TTC549 (cell line): Measurements from ENCODE around the gene EML6.

ENCODE experiments used
- FAIRE-seq: peaks from 2 replicates; lab custom pipeline; 2012; peaks lifted over from hg19 to GRCh38; lab: Jason Lieb, UNC

EML6 gene

GRCh38 chr2:54887850-54888545 is 164.5 kb downstream of the EML6 start:
- no peak for FAIRE-seq

GRCh38 chr2:54889053-54889452 is 165.6 kb downstream of the EML6 start:
- no peak for FAIRE-seq

- no peak for FAIRE-seq
Observed at GRCh38 chr2:54891909-54892308, 168.4 kb downstream of the EML6 start.

GRCh38 chr2:54894467-54894866 is 171.0 kb downstream of the EML6 start:
- FAIRE-seq: no peak

GRCh38 chr2:54895730-54896129 is 172.3 kb downstream of the EML6 start:
- FAIRE-seq: no peak

GRCh38 chr2:54897420-54898310 is 174.2 kb downstream of the EML6 start:
- FAIRE-seq: no peak

- FAIRE-seq: no peak
Observed at GRCh38 chr2:54898456-54899226, 175.2 kb downstream of the EML6 start.

GRCh38 chr2:54899576-54900200 is 176.2 kb downstream of the EML6 start:
- FAIRE-seq: peak; percentile 72

- no peak for FAIRE-seq
Observed at GRCh38 chr2:54901224-54901986, 177.9 kb downstream of the EML6 start.

GRCh38 chr2:54902763-54903162 is 179.3 kb downstream of the EML6 start:
- FAIRE-seq: no peak

- no peak for FAIRE-seq
Observed at GRCh38 chr2:54903736-54904554, 180.5 kb downstream of the EML6 start.

GRCh38 chr2:54904836-54905235 is 181.4 kb downstream of the EML6 start:
- FAIRE-seq: no peak

- no peak for FAIRE-seq
Observed at GRCh38 chr2:54906716-54907115, 183.3 kb downstream of the EML6 start.

- FAIRE-seq: no peak
Observed at GRCh38 chr2:54907663-54908062, 184.2 kb downstream of the EML6 start.

- no peak for FAIRE-seq
Observed at GRCh38 chr2:54908591-54908990, 185.1 kb downstream of the EML6 start.

- FAIRE-seq: no peak
Observed at GRCh38 chr2:54909001-54909400, 185.5 kb downstream of the EML6 start.

- no peak for FAIRE-seq
Observed at GRCh38 chr2:54912305-54912704, 188.8 kb downstream of the EML6 start.

- no peak for FAIRE-seq
Observed at GRCh38 chr2:54912893-54913292, 189.4 kb downstream of the EML6 start.

- no peak for FAIRE-seq
Observed at GRCh38 chr2:54914637-54915036, 191.2 kb downstream of the EML6 start.

GRCh38 chr2:54915101-54915500 is 191.6 kb downstream of the EML6 start:
- no peak for FAIRE-seq

- no peak for FAIRE-seq
Observed at GRCh38 chr2:54916637-54917036, 193.2 kb downstream of the EML6 start.
